Omental fat pad (tissue), 4 donors: ENCODE results near the gene VWA5B1. TPM values are rescaled to one million over a fixed set of nuclear protein-coding genes. Genes with fewer than 3 reads are reported as not detected.

ENCODE experiments used
- ATAC-seq: fragments of 150-250 bp; one replicate; pipeline ENCODE4 v1.9.1; 2016; ENCODE audit warnings: mild to moderate bottlenecking, moderate library complexity; ENCODE audit not compliant: low FRiP score
- DNase-seq: peaks from one replicate; pipeline ENCODE4 v3.0.0-alpha.2; 2019; ENCODE audit warnings: low spot score
- total RNA-seq, 4 donors: library from RNA; depleted of rRNA; stranded (reverse); fragments of >200 nt; gene quantifications; one replicate each; pipeline ENCODE4 v1.1.0, GENCODE V29; 2016
- TF ChIP-seq, protein P1 (sequence below), 3 donors: fragments of 450-650 bp; IDR thresholded peaks; one replicate each; pipeline ENCODE4 v1.5.1; 2016 to 2017; ENCODE audit warnings: antibody characterized with exemption in 3 of 3, mild to moderate bottlenecking in 3 of 3, moderate library complexity in 2 of 3

VWA5B1 gene
- total RNA-seq, 4 donors from 2014 or later = not detected

DNA sequence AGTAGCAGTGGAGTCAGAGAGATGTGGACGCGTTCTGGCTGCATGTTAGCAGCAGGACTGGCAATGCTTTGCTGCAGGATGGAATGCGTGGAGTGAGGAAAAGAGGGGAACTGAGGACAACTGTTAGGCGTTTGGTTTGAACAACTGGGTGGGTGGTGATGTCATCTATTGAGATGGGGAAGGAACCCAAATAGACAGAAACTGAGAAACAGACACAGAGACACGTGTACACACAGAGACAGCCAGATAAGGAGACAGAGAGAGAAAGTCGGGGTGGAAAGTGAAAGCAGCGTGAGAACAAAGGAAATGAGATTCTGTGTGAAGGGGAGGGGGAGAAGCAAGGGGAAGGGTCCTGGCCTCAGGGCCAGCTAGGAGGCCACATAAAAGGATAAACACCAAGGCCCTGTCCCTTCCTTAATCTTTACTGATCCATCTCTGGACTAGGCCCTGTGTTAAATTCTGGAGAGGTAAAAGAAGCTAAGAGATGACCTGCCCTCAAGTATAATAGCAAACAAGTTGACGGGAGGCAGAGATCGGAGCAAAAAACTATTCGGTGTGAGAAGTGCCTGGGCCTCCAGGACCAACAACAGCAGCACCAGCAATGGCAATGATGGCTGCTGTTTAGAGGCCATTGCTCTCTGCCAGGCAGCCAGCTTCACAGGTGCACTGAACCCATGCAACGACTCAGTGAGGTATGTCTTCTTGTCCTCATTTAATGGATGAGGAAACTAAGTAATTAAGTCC is 31.6 kb downstream of the VWA5B1 start:
- TF ChIP-seq, protein P1, sequence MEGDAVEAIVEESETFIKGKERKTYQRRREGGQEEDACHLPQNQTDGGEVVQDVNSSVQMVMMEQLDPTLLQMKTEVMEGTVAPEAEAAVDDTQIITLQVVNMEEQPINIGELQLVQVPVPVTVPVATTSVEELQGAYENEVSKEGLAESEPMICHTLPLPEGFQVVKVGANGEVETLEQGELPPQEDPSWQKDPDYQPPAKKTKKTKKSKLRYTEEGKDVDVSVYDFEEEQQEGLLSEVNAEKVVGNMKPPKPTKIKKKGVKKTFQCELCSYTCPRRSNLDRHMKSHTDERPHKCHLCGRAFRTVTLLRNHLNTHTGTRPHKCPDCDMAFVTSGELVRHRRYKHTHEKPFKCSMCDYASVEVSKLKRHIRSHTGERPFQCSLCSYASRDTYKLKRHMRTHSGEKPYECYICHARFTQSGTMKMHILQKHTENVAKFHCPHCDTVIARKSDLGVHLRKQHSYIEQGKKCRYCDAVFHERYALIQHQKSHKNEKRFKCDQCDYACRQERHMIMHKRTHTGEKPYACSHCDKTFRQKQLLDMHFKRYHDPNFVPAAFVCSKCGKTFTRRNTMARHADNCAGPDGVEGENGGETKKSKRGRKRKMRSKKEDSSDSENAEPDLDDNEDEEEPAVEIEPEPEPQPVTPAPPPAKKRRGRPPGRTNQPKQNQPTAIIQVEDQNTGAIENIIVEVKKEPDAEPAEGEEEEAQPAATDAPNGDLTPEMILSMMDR (IDR thresholded peaks at IDR 0.05) = no peak
- DNase-seq (no peak), ATAC-seq (no peak)

DNA sequence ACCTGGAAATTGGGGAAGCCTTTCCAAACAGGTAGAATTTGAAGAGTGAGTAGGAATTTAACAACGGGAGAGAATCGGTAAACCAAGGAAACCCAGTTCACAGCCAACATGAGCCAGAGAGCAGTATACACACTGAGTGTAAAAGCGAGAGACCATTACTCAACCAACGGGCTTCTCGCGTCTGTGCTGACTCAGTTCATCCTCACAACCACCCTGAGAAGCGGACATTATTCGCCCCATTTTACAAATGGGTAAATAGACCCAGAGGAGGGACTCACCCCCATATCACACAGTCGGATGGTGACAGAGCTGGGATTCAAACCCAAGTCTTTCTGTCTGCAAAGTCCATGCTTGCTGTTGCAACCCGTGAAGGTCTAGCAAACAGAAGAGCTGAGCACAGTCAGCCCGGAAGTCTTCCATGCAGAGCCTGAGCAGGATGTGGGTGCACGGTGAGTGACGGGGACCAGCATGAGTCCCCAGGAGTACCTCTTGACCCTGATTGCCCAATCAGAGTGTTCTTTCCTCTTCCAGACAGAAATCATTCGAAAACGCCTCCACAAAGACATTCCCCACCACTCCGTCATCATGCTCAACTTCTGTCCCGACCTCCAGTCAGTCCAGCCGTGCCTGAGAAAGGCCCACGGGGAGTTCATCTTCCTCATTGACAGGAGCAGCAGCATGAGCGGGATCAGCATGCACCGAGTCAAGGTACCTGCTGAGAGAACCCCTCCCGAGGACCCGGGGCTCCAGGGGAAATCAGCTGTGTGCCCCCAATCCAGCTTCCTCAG is 32.3 kb downstream of the VWA5B1 start:
- TF ChIP-seq, protein P1 (IDR thresholded peaks at IDR 0.05) = no peak
- no peak for ATAC-seq
- DNase-seq = no peak

DNA sequence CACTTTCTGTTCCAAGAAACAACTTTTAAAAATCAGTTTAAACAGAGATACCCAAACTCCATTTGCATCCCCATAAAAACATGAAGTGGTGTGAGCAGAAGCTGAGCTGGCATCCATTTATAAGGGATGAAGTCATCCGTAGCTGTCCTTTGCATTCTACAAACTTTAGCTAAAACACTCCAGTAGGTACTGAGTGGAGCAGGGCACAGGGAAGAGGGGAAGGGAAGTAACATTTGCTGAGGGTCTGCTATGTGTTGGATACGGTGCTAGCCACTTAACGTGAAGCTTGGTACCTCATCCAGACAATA is 32.9 kb downstream of the VWA5B1 start:
- TF ChIP-seq, protein P1 (IDR thresholded peaks at IDR 0.05) = no peak
- DNase-seq (no peak), ATAC-seq (no peak)

DNA sequence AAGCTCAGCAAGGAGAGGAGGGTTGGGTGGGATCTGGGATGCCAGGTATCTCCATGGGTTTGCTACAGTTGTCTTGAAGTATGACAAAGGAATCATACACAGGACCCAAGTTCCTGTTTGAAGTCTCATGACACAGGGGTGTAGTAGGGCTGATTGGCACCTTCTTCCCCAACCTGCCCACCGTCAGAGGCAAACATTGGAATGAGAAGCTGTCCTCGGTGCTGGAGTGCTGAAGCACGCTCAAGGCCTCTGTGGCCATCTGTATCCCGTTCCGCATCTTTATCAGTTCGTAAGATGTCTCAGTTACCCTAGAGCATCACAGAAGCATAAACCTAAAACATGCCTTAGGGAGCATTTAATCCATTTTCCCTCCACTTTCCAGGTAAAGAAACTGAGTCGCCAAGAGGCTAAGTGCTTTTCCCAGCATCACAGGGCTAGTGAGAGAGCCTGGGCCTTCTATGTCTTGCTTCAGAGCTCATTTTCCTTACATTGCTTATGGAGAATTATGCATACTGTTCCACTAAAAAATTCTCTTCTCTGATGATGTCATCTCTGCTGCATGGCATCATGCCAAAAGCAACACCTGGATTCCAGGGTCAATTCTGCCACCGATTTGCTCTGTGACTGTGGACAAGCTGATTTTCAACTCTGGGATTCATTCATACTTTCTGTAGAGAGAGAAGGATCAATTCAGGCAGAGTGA is 34.2 kb downstream of the VWA5B1 start:
- TF ChIP-seq, protein P1 (IDR thresholded peaks at IDR 0.05) = no peak
- ATAC-seq (no peak), DNase-seq (no peak)

DNA sequence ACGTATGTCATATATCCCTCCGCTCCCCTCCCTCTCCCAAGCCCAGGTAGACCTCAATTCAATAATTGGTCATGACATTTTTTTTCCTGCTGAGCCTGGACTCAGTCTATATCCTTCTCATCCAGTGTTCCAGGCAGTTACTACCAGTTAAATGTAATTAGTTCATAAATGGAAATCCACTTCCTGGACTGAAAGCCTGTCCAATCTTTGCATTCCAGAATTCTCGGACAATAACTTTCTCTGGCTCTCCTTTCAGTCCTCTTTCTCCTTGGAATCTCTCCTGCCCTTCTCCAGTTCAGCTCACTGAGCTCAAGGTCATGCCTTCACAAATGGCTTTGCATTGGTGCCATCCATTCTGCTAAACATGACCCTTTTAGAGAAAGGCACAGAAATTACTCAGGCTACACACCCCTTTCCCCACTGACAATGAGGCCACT is 34.8 kb downstream of the VWA5B1 start:
- ATAC-seq (no peak), DNase-seq (no peak)
- TF ChIP-seq, protein P1 (IDR thresholded peaks at IDR 0.05) = no peak

DNA sequence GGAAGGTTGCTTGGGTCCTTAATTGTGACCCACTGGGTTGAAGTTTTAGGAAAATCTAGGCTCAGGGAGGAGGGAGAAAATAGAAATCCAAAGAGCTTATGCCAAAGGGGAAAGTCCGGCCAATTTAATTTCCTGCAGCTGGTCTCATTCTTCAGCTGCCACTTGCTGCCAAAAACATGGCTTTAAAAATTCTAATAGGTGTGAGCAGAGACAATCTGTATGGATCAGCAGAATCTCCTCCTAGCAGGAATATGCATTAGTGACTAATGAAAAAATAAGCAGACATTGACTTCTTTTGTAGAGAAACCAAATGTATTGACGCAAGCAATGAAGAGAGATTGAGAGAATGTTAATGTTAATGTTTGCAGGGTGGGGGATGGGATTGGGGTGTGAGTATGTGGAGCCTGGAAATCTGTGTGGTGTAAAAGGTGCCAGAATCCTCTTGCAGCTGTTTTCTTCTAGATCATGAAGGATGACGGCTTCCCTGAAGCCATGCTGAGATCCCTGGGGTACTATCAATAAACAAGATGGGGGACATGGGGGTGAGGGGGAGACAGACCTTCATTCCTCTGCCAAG is 35.3 kb downstream of the VWA5B1 start:
- no peak for DNase-seq
- TF ChIP-seq, protein P1 (IDR thresholded peaks at IDR 0.05) = no peak
- no peak for ATAC-seq
